SU-DHL-6 (cell line): ENCODE measurements around the gene SRGAP3.

ENCODE experiments used
- H2AFZ ChIP-seq: fragments of 200-600 bp; sonication (generic); 2 replicates; pipeline ENCODE4 v1.6.1; 2014; ENCODE audit warnings: low read depth, mild to moderate bottlenecking, moderate library complexity, mixed read lengths, antibody characterized with exemption, low read length; ENCODE audit not compliant: severe bottlenecking
- H3F3A ChIP-seq: fragments of 200-600 bp; shearing (Covaris generic); 2 replicates; pipeline ENCODE4 v1.6.0; 2016; ENCODE audit warnings: antibody characterized with exemption, mild to moderate bottlenecking; ENCODE audit not compliant: insufficient read depth
- H3K27ac ChIP-seq: fragments of 200-600 bp; sonication (generic); 2 replicates; pipeline ENCODE4 v1.5.1; 2016; ENCODE audit warnings: low read depth, mild to moderate bottlenecking, low read length, moderate library complexity, mixed read lengths
- H3K27me3 ChIP-seq: fragments of 200-600 bp; sonication (generic), shearing (Covaris generic); 2 replicates; pipeline ENCODE4 v1.6.0; 2014; ENCODE audit warnings: mild to moderate bottlenecking, low read length
- H3K36me3 ChIP-seq: fragments of 200-600 bp; sonication (generic); 2 replicates; pipeline ENCODE4 v1.6.1; 2014; ENCODE audit warnings: mild to moderate bottlenecking, low read length, mixed read lengths
- H3K4me2 ChIP-seq: fragments of 300-600, 200-600 bp; shearing (Covaris generic), sonication (generic); 2 replicates; pipeline ENCODE4 v1.6.0; 2014; ENCODE audit warnings: low read length, low read depth, mild to moderate bottlenecking; ENCODE audit not compliant: poor library complexity, severe bottlenecking
- H3K4me3 ChIP-seq: fragments of 200-600 bp; sonication (generic); 2 replicates; pipeline ENCODE4 v1.5.1; 2014; ENCODE audit warnings: antibody characterized with exemption, low read length, mild to moderate bottlenecking, mixed read lengths; ENCODE audit not compliant: insufficient read depth, poor library complexity, severe bottlenecking
- H3K79me2 ChIP-seq: fragments of 200-600 bp; sonication (generic); 2 replicates; pipeline ENCODE4 v1.6.1; 2014; ENCODE audit warnings: mild to moderate bottlenecking, low read length, moderate library complexity; ENCODE audit not compliant: insufficient read depth
- H3K9ac ChIP-seq: fragments of 200-600 bp; sonication (generic); 2 replicates; pipeline ENCODE4 v1.7.0; 2014; ENCODE audit warnings: mild to moderate bottlenecking, low read length
- H3K9me2 ChIP-seq: fragments of 200-600 bp; sonication (generic); replicated peaks from 2 replicates; pipeline ENCODE4 v1.6.1; 2014; ENCODE audit warnings: low read length; ENCODE audit not compliant: insufficient read depth
- H3K9me3 ChIP-seq: fragments of 200-600 bp; sonication (generic); 2 replicates; pipeline ENCODE4 v1.6.1; 2014; ENCODE audit warnings: low read length, mixed read lengths; ENCODE audit not compliant: insufficient read depth
- H4K20me1 ChIP-seq: fragments of 200-600 bp; sonication (generic); 2 replicates; pipeline ENCODE4 v1.6.1; 2014; ENCODE audit warnings: low read depth, mild to moderate bottlenecking, antibody characterized with exemption, low read length, moderate library complexity, mixed read lengths
- EZH2phosphoT487 ChIP-seq: fragments of 200-600 bp; sonication (generic), shearing (Covaris generic); conservative IDR thresholded peaks from 2 replicates; pipeline ENCODE4 v1.6.1; 2018; ENCODE audit warnings: mild to moderate bottlenecking, antibody characterized with exemption, low read length, moderate library complexity, mixed read lengths
- TF ChIP-seq, protein P1 (sequence below): fragments of 200-600 bp; sonication (generic); IDR thresholded peaks from one replicate; pipeline ENCODE4 v1.5.1; 2017; ENCODE audit warnings: antibody characterized with exemption, mild to moderate bottlenecking, low read length, moderate library complexity; ENCODE audit not compliant: insufficient read depth, poor library complexity, severe bottlenecking

SRGAP3 gene

DNA sequence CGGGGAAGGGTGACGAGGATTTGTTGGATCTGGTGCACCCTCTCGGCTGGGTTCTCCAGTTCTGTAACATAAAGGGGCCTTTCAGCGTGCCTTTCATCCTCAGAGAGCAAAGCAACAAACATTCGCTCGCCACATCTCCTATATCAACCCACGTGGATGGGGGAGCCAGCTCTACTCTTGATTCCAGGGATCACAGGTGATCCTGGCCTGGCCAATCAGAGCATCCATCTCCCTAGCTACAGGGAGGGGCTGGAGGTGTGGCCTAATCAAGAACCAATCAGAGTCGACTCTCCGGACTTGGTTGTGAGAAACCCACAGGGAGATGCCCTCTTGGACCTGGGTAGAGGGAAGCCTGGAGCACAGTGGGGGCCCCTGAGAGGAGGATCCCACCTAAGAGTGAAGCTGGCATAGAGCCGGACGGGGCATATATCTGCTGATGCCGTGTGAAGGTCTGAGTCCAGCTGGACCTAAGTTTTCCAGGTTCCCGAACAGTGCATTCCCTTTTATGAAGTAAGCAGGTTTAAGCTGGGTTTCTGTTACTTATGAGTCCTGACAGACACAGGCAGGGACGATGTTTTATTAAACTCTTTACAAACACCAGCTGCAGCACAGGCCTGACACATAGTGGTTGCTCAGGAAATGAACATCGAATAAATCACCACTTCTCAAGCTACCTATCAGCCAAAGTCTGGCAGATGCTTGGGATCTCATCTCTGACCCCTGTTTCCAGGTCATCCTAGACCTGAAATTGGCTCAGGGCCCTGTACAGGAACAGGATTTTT is 235.5 kb downstream of the SRGAP3 start:
- no peaks in the 10 kb centered on the region for H3F3A ChIP-seq
- no peak overlapping the region for H2AFZ ChIP-seq
- no peaks in the 10 kb centered on the region for H3K9me3 ChIP-seq

DNA sequence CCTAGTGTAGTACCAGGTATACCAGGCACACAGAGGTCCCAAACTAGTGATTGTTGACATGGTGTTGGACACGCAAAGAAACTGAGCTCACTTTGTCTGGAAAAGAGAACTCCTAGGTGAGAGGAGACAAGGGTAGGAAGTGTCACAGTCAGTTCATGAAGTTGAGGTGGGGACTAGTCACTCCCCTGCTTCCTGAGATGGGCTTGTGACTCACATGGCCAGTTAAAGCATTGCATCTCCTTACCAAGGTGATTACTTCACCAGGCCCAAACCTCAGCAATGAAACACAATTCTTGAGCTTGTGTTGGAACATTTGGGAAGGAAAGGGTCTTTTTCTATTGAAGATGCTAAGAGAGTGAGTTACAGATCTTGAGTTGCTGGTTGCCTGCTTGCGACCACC is 236.9 kb downstream of the SRGAP3 start:
- Histone ChIP-seq H3K4me3 (no peak overlapping the region), H3K27ac (no peak overlapping the region), H3K9me2 (no peaks in the 10 kb centered on the region), H4K20me1 (no peaks in the 10 kb centered on the region), H3K4me2 (no peak overlapping the region), H2AFZ (no peak overlapping the region), H3F3A (no peaks in the 10 kb centered on the region), H3K9me3 (no peaks in the 10 kb centered on the region), H3K27me3 (no peaks in the 10 kb centered on the region), H3K9ac (no peak overlapping the region), H3K79me2 (no peaks in the 10 kb centered on the region), H3K36me3 (no peaks in the 10 kb centered on the region)
- TF ChIP-seq, protein P1, sequence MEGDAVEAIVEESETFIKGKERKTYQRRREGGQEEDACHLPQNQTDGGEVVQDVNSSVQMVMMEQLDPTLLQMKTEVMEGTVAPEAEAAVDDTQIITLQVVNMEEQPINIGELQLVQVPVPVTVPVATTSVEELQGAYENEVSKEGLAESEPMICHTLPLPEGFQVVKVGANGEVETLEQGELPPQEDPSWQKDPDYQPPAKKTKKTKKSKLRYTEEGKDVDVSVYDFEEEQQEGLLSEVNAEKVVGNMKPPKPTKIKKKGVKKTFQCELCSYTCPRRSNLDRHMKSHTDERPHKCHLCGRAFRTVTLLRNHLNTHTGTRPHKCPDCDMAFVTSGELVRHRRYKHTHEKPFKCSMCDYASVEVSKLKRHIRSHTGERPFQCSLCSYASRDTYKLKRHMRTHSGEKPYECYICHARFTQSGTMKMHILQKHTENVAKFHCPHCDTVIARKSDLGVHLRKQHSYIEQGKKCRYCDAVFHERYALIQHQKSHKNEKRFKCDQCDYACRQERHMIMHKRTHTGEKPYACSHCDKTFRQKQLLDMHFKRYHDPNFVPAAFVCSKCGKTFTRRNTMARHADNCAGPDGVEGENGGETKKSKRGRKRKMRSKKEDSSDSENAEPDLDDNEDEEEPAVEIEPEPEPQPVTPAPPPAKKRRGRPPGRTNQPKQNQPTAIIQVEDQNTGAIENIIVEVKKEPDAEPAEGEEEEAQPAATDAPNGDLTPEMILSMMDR = no peak

More for the DNA sequence above, 235.5 kb downstream of the SRGAP3 start:
- H3K79me2 ChIP-seq = no peaks in the 10 kb centered on the region
- no peak overlapping the region for H3K27ac ChIP-seq
- no peaks in the 10 kb centered on the region for H4K20me1 ChIP-seq
- H3K4me3 ChIP-seq = no peak overlapping the region
- H3K36me3 ChIP-seq = no peaks in the 10 kb centered on the region
- no peak for TF ChIP-seq EZH2phosphoT487
- TF ChIP-seq, protein P1 = no peak
- no peaks in the 10 kb centered on the region for H3K9me2 ChIP-seq
- H3K9ac ChIP-seq = no peak overlapping the region
- H3K4me2 ChIP-seq = no peak overlapping the region
- no peaks in the 10 kb centered on the region for H3K27me3 ChIP-seq

DNA sequence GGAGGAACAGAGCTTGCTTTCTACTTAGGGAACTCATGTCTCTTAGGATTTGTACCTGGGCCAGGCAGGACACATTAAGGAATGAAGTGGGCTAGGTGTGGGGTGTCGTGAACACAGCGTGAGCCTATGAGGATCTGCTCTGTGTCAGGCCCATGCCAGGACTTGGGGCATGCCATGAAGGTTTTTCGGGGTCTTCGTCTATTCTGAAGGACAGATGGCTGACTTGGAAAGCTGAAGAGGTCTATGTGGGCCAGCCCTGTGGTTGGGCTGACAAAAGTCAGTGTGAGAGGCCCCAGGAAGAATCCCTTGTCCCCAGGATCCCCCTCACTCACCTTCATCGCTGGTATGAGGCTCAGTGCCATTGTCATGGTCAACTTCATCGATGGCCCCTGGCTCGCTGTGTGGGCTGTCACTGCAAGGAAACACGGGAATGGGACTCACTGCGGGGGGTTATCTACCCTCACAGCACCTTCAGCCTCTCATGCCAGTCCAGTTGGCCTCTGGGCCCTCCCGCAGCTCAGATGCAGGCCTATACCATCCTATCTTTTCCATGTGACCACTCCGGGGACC is 239.4 kb downstream of the SRGAP3 start:
- TF ChIP-seq, protein P1 = no peak
- no peak for TF ChIP-seq EZH2phosphoT487

More for the DNA sequence above, 239.4 kb downstream of the SRGAP3 start:
- Histone ChIP-seq H3K27ac (no peak overlapping the region), H3K4me3 (no peak overlapping the region), H2AFZ (no peak overlapping the region), H3K36me3 (no peaks in the 10 kb centered on the region), H3K79me2 (no peaks in the 10 kb centered on the region), H3K4me2 (no peak overlapping the region), H3F3A (no peaks in the 10 kb centered on the region), H3K9me2 (no peaks in the 10 kb centered on the region), H3K9me3 (no peaks in the 10 kb centered on the region), H3K27me3 (no peaks in the 10 kb centered on the region), H3K9ac (no peak overlapping the region), H4K20me1 (no peaks in the 10 kb centered on the region)
